CD4-positive, alpha-beta T cell treated with Interleukin-15 for 4 hours (primary cell): Measurements from ENCODE around the gene SUFU.

Experiments used
- DNase-seq: peaks from one replicate; pipeline ENCODE4 v3.0.0-alpha.2; 2020; ENCODE audit warnings: low spot score

Gene SUFU

GRCh38 chr10:102641402-102641801 is 137.6 kb downstream of the SUFU start:
- no peak for DNase-seq

GRCh38 chr10:102641880-102642735 is 138.3 kb downstream of the SUFU start:
- peak; percentile 98 for DNase-seq

- DNase-seq: peak; percentile 50
Measured at GRCh38 chr10:102642736-102643335, 139.1 kb downstream of the SUFU start.

- DNase-seq: peak; percentile 31
Measured at GRCh38 chr10:102643336-102644065, 139.7 kb downstream of the SUFU start.

- peak; percentile 44 for DNase-seq
Measured at GRCh38 chr10:102644066-102644645, 140.4 kb downstream of the SUFU start, which contains the start of gene TRIM8. Gene TRIM8 (plus strand): TSS chr10:102644479. CDS start chr10:102644618, 139 bp downstream.

GRCh38 chr10:102644646-102645387 is 141.0 kb downstream of the SUFU start:
- peak; percentile 82 for DNase-seq

- DNase-seq: peak; percentile 48
Measured at GRCh38 chr10:102645388-102645740, 141.6 kb downstream of the SUFU start.

- peak; percentile 88 for DNase-seq
Measured at GRCh38 chr10:102645741-102646609, 142.2 kb downstream of the SUFU start.

GRCh38 chr10:102646610-102647442 is 143.1 kb downstream of the SUFU start:
- peak; percentile 50 for DNase-seq

GRCh38 chr10:102647443-102648268 is 143.9 kb downstream of the SUFU start:
- no peak for DNase-seq

- no peak for DNase-seq
Measured at GRCh38 chr10:102648269-102648888, 144.6 kb downstream of the SUFU start.

GRCh38 chr10:102648889-102649796 is 145.4 kb downstream of the SUFU start:
- peak; percentile 33 for DNase-seq

- no peak for DNase-seq
Measured at GRCh38 chr10:102649797-102650654, 146.3 kb downstream of the SUFU start.

- DNase-seq: no peak
Measured at GRCh38 chr10:102650655-102651454, 147.1 kb downstream of the SUFU start.

GRCh38 chr10:102651455-102652169 is 147.8 kb downstream of the SUFU start:
- no peak for DNase-seq
